Stimulated activated CD4-positive, alpha-beta T cell treated with anti-CD3 and anti-CD28 coated beads, Interleukin-1b, Interleukin-23, amount 100 ng/mL, for 4 hours (primary cell): ENCODE results near the gene EGFLAM.

Source experiments
- DNase-seq, 2 donors: peaks; one replicate each; pipeline ENCODE4 v3.0.0-alpha.2; 2020; ENCODE audit warnings: low read depth in 2 of 2

EGFLAM gene

DNA sequence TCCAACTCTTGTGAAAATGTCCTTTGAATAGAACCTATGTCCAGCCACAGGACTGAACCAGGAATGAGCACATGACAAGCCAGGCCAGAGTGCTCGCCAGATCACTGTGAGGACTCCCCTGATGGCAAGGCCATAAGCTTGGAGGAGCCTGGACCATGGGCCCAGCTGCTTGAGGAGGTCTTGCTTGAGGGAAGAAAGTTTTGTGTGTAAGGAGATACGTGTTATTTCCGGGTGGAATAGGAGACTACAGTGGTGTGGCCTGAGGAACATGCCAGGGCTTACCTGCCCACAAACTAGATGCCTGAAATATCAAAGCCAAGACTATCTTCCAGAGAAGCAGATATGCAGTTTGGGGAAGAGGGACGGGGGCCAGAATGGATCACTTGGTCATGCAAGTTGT, 213.3 kb downstream of the EGFLAM start:
- DNase-seq, result no peak

DNA sequence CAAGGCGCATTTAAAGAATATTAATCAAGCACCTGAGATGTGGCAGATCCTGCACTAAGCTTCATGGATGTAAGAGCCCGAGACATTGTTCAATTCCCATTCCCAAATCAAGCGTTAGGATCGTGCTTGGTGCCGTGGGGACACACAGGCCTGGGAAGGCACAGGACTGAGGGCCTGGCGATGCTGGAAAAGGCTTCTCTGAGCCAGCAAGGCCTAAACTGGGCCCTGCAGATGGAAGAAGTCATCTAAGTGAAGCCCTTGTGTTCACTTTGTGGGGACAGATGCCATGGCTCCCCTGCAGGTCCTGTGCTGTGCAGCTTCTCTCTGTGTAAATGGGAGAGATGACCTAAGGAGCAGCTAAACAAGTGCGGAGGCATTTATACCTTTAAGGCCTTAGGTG, 214.2 kb downstream of the EGFLAM start:
- no peak for DNase-seq

DNA sequence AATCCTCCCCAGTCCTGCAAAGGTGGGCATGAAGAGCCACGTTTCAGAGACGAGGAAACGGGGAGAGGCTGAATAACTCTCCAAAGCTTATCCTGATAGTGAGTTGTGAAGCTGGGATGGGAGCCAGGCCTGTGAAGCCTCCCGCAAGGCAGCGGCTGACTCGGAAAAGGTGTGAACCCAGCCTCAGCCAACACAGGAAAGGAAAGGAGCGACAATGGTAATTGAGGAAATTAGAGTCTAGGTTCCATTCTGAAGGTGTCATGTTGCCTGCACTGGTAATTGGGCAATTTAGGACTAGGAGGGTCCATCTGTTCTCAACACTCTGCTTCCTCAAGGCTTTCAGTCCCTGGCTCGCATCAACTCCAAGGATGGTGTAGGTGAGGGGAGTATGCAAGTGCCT, 214.6 kb downstream of the EGFLAM start:
- no peak for DNase-seq

DNA sequence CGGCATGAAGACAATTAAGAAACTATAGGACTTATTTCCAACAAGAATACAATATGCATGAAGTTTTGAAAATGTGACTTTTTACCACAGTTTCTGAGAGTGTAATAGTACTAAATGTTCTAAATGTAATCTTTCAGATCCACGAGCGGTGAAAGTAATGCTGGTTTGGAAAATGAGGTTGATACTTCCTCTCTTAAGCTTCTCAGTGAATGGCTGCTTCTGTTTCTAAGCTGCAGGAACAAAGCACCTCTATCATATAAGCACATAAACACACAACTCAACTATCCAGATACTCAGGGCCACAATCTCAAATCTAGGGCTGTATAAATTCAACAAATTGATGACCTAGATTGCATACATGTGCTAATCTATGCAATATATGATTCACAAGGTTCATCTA, 219.8 kb downstream of the EGFLAM start:
- DNase-seq, result no peak

DNA sequence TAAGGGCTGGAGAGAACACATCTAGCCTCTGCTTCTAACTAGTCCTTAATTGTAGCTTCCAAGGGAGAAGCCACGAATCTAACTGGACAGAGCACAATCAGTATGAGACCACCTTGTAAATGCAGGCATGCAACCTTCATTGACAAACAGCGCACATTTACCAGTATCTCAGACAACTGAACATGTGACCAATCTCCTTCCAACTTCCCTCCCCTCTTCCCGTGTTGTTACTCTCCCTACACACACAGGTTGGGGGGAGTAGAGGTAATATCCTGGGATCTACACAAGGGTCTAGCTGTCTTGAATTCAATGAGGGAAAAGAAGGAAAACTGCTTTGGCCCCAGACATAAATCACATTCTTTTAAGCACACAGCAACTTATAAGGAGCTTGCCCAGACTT, 220.5 kb downstream of the EGFLAM start:
- no peak for DNase-seq

DNA sequence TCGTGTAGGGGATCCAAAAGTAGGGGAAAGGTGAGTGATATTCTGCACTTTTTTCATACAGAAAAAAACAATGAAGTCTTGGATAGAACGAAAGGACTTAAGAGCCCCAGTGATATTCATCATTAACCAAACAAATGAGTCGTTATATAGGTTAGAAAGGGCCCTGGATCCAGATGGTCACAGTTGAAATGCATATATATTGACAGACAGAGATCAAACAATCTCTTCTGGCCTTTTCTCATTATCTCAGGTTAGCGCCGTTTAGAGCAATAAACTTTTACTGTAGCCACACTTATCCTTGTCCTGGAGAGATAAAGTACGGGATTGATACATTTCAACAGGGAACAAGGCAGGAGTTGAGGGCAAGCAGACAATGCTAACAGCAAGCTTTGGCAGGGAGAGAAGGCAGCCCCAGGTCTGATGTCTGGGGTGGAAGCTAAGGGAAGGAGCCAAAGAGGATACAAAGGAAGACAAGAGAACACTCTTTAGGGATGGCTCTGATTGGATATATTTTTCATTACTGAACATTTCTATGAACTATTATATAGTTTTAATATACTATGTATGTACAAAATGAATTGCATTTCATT, 221.1 kb downstream of the EGFLAM start:
- DNase-seq, result no peak

DNA sequence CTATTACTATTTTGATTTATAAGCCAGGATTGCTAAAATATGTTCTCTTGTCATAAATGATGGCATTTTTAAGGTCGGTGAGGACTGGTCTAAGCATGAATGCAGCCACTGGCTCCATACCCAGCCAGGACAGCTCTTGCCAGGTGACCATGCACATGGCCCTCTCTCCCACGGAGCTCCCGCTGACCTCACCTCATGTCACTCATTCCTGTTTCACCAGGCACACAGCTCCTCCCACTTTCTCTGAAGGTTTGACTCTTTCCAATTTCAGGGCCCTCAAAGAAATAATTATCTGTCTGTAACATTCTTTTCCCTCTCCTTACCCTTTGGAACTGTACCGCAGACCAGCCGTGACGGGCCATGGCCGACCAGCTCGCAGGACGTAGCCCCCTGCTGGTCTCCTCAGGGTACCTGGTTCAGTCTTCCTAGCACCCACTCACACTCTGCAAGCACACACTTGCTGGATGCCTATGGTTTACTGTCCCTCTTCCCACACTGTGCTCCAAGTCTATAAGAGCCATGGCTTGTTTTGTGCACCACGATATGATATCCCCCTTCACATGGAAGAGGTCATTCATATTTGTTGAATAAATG, 225.5 kb downstream of the EGFLAM start:
- DNase-seq, result no peak

DNA sequence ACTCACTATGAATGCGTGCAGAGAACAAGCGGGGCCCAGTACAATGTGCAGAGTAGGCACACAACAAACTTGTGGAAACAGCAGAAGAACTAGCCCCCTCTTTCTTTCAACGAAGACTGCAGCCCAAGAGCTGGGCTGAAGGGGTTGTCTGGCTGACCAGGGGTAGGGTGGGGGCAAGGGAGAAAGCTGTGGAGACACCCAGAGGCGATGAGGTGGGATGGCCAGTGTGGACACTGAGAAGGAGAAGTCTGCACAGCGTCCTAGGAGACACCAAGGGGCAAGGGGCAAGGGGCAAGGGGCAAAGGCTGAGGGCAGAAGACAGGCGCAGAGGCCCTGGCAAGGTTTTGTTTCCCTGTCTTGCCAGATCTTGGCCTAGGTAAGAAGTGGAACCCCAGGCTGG, 235.8 kb downstream of the EGFLAM start:
- DNase-seq, result no peak

DNA sequence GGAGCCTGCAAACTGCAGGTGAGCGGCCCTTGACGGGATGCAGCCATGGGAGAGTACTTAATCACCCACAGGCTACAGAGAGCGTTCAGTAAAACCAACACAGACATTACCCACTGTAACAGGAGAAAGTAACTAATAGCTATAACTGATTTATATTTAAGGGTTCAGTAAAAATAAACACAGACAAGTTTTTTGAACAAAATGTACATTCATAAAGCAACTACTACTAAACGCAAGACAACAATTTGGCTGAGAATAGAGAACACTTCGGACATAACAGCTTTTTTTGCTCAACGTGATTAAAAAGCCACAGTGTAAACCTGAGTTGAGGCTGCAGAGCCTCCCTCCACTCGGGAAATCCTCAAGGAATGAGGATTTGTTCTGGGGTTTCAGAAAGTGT, 236.4 kb downstream of the EGFLAM start:
- DNase-seq, result no peak

DNA sequence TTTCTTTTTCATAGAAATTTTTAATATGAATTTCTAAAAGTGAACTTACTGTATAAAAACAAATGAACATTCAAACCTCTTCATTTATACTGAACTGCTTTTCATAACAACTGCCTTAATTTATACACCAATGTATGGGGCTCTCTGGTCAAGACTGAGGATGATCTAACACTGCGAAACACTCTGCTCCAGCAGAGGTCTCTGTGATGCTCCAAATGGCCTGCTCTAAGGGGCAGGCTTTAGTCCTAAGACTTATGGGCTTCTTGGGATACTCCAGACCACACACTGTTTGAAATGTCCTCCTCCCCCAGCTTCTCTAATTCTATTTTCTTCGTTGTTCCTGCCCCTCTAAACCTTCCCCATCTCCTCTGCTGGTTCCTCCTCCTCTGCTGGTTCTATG, 239.6 kb downstream of the EGFLAM start:
- no peak for DNase-seq

DNA sequence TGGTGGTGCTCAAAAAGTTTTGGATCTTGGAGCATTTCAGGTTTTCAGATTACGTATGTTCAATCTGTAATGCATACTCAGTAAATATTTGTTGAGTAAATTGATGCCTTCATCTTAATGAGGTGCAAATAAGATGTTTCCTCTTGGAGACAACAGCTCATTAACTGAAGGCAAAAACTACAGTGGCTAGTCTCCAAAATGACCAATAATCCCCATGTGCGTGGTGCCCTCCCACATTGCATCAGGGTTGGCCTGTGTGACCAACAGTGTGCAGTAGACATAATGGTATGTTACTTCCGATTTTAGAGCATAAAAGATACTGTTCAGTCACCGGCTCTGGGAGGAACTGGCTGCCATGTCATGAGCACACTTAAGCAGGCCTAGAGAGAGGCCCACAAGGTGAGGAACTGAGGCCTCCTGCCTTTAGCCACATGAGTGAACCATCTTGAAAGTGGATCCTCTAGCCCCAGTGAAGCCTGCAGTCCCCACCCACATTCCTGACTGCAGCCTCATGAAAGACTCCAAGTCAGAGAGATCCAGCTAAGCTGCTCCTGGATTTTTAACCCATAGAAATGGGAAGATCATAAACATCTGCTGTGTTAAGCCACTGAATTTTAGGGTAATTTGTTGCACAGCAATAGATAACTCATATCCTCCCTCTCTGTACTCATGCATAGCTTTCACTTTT, 242.4 kb downstream of the EGFLAM start:
- DNase-seq, result no peak

DNA sequence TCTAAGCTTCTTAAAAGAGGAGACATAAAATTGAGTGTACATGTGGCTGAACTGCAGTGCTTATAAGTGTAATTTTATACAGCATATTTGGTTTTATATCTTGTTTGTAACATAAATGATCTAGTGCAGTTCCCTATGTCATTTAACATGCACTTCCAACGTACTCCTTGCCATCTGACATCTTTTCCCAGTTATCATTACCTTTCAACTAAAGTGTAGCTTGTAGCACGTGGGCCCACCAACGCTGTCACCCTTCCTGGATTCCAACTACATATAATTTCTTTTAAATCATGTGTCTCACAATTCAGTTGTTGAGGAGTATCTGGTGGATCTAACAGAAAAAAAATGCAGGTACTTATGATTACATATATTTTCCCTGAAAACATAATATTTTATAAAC, 247.9 kb downstream of the EGFLAM start:
- no peak for DNase-seq

DNA sequence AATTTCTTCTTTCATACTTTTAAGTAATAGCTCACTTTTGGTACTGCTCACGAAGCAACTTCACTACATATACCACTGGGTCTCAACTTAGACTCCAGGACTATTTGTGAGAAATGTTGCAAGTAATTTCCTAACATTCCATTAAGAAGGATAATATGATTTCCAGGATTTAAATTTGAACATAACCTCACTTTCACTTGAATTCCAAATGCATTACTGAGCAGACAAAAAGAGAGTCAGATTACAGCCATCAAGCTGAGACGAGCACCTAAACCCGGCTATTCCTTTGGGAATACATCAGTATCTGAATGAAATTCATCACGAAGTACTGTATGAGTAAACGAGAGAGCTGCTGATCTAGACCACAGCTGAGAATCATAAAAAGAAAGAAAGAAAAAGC, 250.8 kb downstream of the EGFLAM start:
- DNase-seq, result no peak
